Body of pancreas (tissue), 4 donors: ENCODE data around the gene GMDS.

ENCODE experiments used
- POLR2A ChIP-seq, 3 donors: fragments of 450-650 bp; IDR thresholded peaks; one replicate each; pipeline ENCODE4 v1.6.1; 2016; ENCODE audit warnings: antibody characterized with exemption in 3 of 3, mild to moderate bottlenecking in 2 of 3
- TF ChIP-seq, protein P1 (sequence below), 7 experiments: fragments of 450-650 bp in 4 of 7; fragments of 200-600 bp in 3 of 7; sonication (generic) in 3 of 7; IDR thresholded peaks; one replicate each; pipeline ENCODE4 v1.5.1; 2016 to 2019; ENCODE audit warnings: antibody characterized with exemption in 7 of 7

GRCh38 chr6:1850840-1851157 is 394.6 kb downstream of the GMDS start:
- no peak for TF ChIP-seq POLR2A (IDR thresholded peaks at IDR 0.05)
- TF ChIP-seq, protein P1, sequence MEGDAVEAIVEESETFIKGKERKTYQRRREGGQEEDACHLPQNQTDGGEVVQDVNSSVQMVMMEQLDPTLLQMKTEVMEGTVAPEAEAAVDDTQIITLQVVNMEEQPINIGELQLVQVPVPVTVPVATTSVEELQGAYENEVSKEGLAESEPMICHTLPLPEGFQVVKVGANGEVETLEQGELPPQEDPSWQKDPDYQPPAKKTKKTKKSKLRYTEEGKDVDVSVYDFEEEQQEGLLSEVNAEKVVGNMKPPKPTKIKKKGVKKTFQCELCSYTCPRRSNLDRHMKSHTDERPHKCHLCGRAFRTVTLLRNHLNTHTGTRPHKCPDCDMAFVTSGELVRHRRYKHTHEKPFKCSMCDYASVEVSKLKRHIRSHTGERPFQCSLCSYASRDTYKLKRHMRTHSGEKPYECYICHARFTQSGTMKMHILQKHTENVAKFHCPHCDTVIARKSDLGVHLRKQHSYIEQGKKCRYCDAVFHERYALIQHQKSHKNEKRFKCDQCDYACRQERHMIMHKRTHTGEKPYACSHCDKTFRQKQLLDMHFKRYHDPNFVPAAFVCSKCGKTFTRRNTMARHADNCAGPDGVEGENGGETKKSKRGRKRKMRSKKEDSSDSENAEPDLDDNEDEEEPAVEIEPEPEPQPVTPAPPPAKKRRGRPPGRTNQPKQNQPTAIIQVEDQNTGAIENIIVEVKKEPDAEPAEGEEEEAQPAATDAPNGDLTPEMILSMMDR (IDR thresholded peaks at IDR 0.05): no peak
